Calu3 (cell line): ENCODE measurements around the gene PPP2R2C. TPM values are rescaled to one million over a fixed set of nuclear protein-coding genes. Genes with fewer than 3 reads are reported as not detected.

ENCODE experiments used
- Bru-seq: library from RNA; stranded (reverse); fragments of 400-500 nt; gene quantifications from one replicate; lab custom pipeline; 2021; lab: Mats Ljungman, UMichigan
- BruChase-seq, 2 experiments: library from RNA; stranded (reverse); fragments of 400-500 nt; gene quantifications; one replicate each; lab custom pipeline; 2021; lab: Mats Ljungman, UMichigan
- BruUV-seq: library from RNA; stranded (reverse); fragments of 400-500 nt; replicated peaks from 2 replicates; lab custom pipeline; 2021; lab: Mats Ljungman, UMichigan
- CTCF ChIA-PET: fragments of 300-600 bp; sonication (Branson Sonifier 250); formaldehyde crosslinking; loops from one replicate; lab custom pipeline; 2022; ENCODE audit warnings: antibody characterized with exemption; lab: Charles Lee
- DNase-seq: peaks from one replicate; pipeline ENCODE4 v3.0.0; 2022
- H3K27ac Mint-ChIP-seq: one replicate; pipeline ENCODE4 v1.8.0; 2022; ENCODE audit warnings: mixed read lengths; ENCODE audit not compliant: unreplicated experiment
- H3K27me3 Mint-ChIP-seq: one replicate; pipeline ENCODE4 v1.8.0; 2022; ENCODE audit warnings: mixed read lengths; ENCODE audit not compliant: unreplicated experiment
- H3K36me3 Mint-ChIP-seq: one replicate; pipeline ENCODE4 v1.8.0; 2022; ENCODE audit warnings: mild to moderate bottlenecking, moderate library complexity, mixed read lengths; ENCODE audit not compliant: insufficient read depth, unreplicated experiment
- H3K4me1 Mint-ChIP-seq: one replicate; pipeline ENCODE4 v1.8.0; 2022; ENCODE audit warnings: mild to moderate bottlenecking, low read depth, mixed read lengths; ENCODE audit not compliant: unreplicated experiment
- H3K4me3 Mint-ChIP-seq: one replicate; pipeline ENCODE4 v1.8.0; 2022; ENCODE audit warnings: mild to moderate bottlenecking, low read depth, moderate library complexity, mixed read lengths; ENCODE audit not compliant: unreplicated experiment
- H3K9me3 Mint-ChIP-seq: one replicate; pipeline ENCODE4 v1.8.0; 2022; ENCODE audit warnings: low read depth, mixed read lengths; ENCODE audit not compliant: unreplicated experiment
- intact Hi-C: fragments of 100-400 bp; cut with micrococcal nuclease; formaldehyde crosslinking; loops from one replicate; pipeline ENCODE4 v1.10.0; 2022; ENCODE audit not compliant: unreplicated experiment
- long read RNA-seq: library from polyadenylated mRNA; stranded (forward); transcript quantifications from one replicate; pipeline ENCODE4 v2.0.0, GENCODE V29; 2022
- total RNA-seq: library from RNA; stranded (reverse); gene quantifications from 2 replicates; pipeline ENCODE4 v1.2.3, GENCODE V29; 2022
- TF ChIP-seq, protein P1 (sequence below): fragments of 200-600 bp; IDR thresholded peaks from one replicate; pipeline ENCODE4 v1.8.0; 2022; ENCODE audit warnings: antibody characterized with exemption; ENCODE audit not compliant: unreplicated experiment

Gene PPP2R2C
- 9.4 and 9.8 TPM in 2 replicates for total RNA-seq
- Bru-seq, nascent RNA, result percentile 35 among the genes with signal in this experiment
- BruChase-seq, experiment 1, labeled RNA remaining after a 6-hour chase, result percentile 37 among the genes with signal in this experiment
- percentile 35 among the genes with signal in this experiment for BruChase-seq, experiment 2, labeled RNA remaining after a 2-hour chase
- long read RNA-seq, partial matches to known transcripts, result 0 of 2 reads
- long read RNA-seq, other reads (novel, unspliced or antisense), result 0 of 2 reads

DNA sequence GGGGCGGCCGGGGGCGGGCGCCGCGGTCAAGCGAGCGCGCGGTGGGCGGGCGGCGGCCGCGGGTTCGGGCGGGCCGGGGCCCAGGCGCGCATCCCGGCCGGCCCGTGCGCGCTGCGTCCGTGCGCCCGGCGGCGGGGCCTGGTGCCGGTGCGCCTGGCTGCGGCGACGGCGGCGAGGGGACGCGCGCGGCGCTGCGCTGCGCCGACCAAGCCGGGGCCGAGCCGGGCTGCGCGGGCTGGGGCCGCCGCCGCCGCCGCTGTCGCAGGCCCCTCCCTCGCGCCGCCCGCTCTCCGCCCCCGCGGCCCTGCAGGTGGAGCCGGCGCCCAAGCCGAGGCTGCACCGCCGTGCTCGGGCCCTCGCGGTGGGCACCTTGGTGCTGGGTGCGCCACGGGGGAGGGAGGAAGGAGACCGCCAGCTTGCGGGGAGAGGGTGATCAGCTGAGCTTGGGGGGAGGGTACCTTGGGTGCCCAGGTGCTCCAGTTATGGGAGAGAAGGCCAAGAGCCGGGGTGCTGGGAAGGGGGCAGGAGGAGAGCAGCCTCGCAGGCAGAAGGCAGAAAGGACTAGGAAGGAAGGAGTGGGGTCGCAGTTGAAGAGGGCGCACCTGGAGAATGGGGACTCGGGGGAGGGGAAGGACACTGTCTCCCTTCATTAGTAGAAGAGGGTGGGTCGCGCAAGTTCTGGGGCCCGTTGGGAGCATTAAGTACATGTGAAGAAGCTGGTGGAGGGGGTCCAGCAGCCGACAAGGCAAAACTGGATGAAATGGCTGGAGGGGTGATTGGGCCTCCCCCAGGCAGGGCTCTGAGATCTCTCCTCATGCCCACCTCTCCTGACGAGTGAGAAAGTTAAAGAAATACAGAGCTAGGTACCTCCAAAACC lies at the start of gene PPP2R2C:
TSS of gene PPP2R2C (minus strand) at position 228 of the 877 bp plus-strand sequence. CDS start 385 bp downstream, outside the sequence.
- intact Hi-C loops, result no loop called here
- TF ChIP-seq, protein P1, sequence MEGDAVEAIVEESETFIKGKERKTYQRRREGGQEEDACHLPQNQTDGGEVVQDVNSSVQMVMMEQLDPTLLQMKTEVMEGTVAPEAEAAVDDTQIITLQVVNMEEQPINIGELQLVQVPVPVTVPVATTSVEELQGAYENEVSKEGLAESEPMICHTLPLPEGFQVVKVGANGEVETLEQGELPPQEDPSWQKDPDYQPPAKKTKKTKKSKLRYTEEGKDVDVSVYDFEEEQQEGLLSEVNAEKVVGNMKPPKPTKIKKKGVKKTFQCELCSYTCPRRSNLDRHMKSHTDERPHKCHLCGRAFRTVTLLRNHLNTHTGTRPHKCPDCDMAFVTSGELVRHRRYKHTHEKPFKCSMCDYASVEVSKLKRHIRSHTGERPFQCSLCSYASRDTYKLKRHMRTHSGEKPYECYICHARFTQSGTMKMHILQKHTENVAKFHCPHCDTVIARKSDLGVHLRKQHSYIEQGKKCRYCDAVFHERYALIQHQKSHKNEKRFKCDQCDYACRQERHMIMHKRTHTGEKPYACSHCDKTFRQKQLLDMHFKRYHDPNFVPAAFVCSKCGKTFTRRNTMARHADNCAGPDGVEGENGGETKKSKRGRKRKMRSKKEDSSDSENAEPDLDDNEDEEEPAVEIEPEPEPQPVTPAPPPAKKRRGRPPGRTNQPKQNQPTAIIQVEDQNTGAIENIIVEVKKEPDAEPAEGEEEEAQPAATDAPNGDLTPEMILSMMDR, result no peak
- CTCF ChIA-PET, result interaction anchor here (0.6 kb wide), 1 partner anchor 113 kb away, joined by 5 read pairs; no protein-coding TSS in a partner anchor
- DNase-seq, result peak; percentile 43
- H3K4me3 Mint-ChIP-seq, result peak within 1 kb of the TSS; percentile 63
- peaks cover 32% of the 10 kb centered on the region for H3K27me3 Mint-ChIP-seq
- H3K36me3 Mint-ChIP-seq, result peaks cover 10% of the 10 kb centered on the region
- H3K9me3 Mint-ChIP-seq, result no peaks in the 10 kb centered on the region
- peaks cover under 1% of the 10 kb centered on the region for H3K4me1 Mint-ChIP-seq
- no peak within 1 kb of the TSS for H3K27ac Mint-ChIP-seq
- no TSS peak for BruUV-seq

DNA sequence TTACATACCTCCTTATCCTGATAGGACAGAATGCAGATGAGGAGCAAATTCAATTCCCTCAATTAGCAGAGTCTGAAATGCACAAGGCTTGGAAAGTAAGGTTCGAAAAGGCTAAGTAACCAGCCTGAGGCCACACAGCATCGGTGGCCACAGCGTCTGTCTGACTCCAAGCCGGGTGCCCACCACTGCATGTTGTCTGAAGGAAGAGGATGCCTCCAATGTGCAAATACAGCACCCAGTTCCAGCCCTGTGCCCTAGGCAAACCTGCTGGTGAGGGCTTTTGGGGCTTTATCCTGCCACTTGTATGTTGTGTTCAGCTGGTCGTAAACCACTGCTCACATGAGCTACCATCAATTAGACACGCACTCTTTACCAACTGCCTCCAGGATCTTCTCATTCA lies 48.6 kb upstream of the PPP2R2C start:
- Mint-ChIP-seq H3K4me1 (no peaks in the 10 kb centered on the region), H3K27ac (no peak overlapping the region), H3K27me3 (peaks cover 41% of the 10 kb centered on the region), H3K36me3 (no peaks in the 10 kb centered on the region), H3K9me3 (no peaks in the 10 kb centered on the region), H3K4me3 (no peak overlapping the region)
- BruUV-seq, result no TSS peak
- no peak for DNase-seq
- CTCF ChIA-PET, result no interaction called here
- intact Hi-C loops, result no loop called here
- TF ChIP-seq, protein P1, result no peak

DNA sequence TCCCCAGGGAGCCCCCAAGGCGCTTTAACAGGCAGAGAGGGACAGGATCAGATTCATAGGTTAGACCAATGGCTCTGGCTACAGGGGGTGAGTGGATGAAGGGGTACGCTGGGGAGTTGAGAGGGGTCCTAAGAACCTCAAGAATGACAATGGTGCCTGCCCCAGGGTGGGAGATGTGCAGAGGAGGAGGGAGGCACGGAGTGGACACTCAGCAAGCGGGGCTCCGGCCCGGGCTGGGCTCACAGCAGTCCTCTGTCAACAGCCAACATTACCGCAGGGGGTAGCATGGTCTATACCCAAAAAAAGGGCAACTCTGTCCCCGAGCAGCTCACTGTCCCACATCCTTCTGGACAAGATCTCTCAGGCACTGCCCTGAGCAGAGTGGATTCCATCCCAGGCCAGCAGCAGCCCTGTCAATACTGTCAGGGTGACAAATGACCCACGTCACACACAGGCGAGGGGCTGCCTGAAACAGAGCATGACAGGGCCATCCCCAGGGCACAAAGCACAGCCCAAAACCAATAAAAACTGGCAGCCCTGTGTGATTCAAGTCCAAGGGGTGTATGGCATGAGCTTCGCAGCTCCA lies 47.7 kb upstream of the PPP2R2C start:
- no peak for DNase-seq
- CTCF ChIA-PET, result no interaction called here
- Mint-ChIP-seq H3K4me1 (no peaks in the 10 kb centered on the region), H3K9me3 (no peaks in the 10 kb centered on the region), H3K27ac (no peak overlapping the region), H3K36me3 (no peaks in the 10 kb centered on the region), H3K27me3 (peaks cover 41% of the 10 kb centered on the region), H3K4me3 (no peak overlapping the region)
- TF ChIP-seq, protein P1, result no peak
- intact Hi-C loops, result no loop called here
- no TSS peak for BruUV-seq

DNA sequence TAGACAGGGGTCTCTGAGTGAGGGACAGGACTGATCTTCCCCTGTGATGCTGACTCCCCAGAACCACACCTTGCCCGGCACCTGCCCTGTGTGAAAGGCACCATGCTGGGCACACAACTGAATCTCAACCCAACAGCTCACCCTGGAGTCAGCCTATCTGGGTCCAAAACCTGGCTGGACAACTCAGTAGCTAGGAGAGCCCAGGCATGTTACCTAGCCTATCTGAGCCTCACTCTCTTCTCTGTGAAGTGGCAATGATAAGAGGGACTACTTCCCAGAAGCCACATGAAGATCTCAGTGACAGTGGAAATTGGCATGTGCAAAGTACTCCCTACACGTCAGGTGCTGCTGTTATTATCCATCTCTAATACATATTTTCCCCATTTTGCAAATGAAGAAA lies 44.8 kb upstream of the PPP2R2C start:
- Mint-ChIP-seq H3K27me3 (peaks cover 41% of the 10 kb centered on the region), H3K4me1 (no peaks in the 10 kb centered on the region), H3K4me3 (no peak overlapping the region), H3K27ac (no peak overlapping the region), H3K36me3 (no peaks in the 10 kb centered on the region), H3K9me3 (no peaks in the 10 kb centered on the region)
- BruUV-seq, result no TSS peak
- no peak for DNase-seq
- CTCF ChIA-PET, result no interaction called here
- intact Hi-C loops, result no loop called here
- TF ChIP-seq, protein P1, result no peak
